ENCODE measurements around the gene RIPOR3.
"Not testable (repeated sequence)": the region's sequence is repeated elsewhere in the genome, so short reads cannot be mapped to it uniquely, and the experiment has no call there.

The RIPOR3 gene

GRCh38 chr20:50704514-50704913, 13.2 kb upstream of the RIPOR3 start:
- DNase-seq: no peak

- DNase-seq: not testable (repeated sequence)
These were observed 12.5 kb upstream of the RIPOR3 start for GRCh38 chr20:50703651-50704438.

- no peak for DNase-seq
These were observed 10.0 kb upstream of the RIPOR3 start for GRCh38 chr20:50701041-50701963.

- DNase-seq: no peak
These were observed 8.3 kb upstream of the RIPOR3 start for GRCh38 chr20:50699688-50700087.

- not testable (repeated sequence) for DNase-seq
These were observed 6.9 kb upstream of the RIPOR3 start for GRCh38 chr20:50698255-50698654.

GRCh38 chr20:50695135-50695872, 4.0 kb upstream of the RIPOR3 start:
- DNase-seq: no peak

GRCh38 chr20:50694379-50695134, 3.2 kb upstream of the RIPOR3 start:
- DNase-seq: no peak

GRCh38 chr20:50693001-50693400, 1.7 kb upstream of the RIPOR3 start:
- DNase-seq: no peak

GRCh38 chr20:50692552-50692933, 1.2 kb upstream of the RIPOR3 start:
- DNase-seq: no peak

GRCh38 chr20:50691573-50692551, 520 bp upstream of the RIPOR3 start:
- no peak for DNase-seq

GRCh38 chr20:50689864-50690649, 1.3 kb downstream of the RIPOR3 start:
- peak in 1 of 2 experiments; percentile 37 for DNase-seq

GRCh38 chr20:50688256-50688975, 2.9 kb downstream of the RIPOR3 start:
- DNase-seq: no peak

GRCh38 chr20:50686821-50687220, 4.5 kb downstream of the RIPOR3 start:
- DNase-seq: no peak

GRCh38 chr20:50683570-50683969, 7.8 kb downstream of the RIPOR3 start:
- DNase-seq: no peak

- DNase-seq: no peak
These were observed 8.3 kb downstream of the RIPOR3 start for GRCh38 chr20:50682947-50683530.

GRCh38 chr20:50682065-50682464, 9.3 kb downstream of the RIPOR3 start:
- no peak for DNase-seq

- DNase-seq: peak; percentile 47 to 72
These were observed 9.8 kb downstream of the RIPOR3 start for GRCh38 chr20:50681359-50682064.
